ENCODE results near the gene UGT2A3.
"Not testable (repeated sequence)": the region's sequence is repeated elsewhere in the genome, so short reads cannot be mapped to it uniquely, and the experiment has no call there.

UGT2A3 gene

GRCh38 chr4:68951078-68951805 is at the start of gene UGT2A3:
UGT2A3 (minus strand) TSS chr4:68951804; CDS start chr4:68951760, 44 bp downstream.
- DNase-seq = no peak

DNA sequence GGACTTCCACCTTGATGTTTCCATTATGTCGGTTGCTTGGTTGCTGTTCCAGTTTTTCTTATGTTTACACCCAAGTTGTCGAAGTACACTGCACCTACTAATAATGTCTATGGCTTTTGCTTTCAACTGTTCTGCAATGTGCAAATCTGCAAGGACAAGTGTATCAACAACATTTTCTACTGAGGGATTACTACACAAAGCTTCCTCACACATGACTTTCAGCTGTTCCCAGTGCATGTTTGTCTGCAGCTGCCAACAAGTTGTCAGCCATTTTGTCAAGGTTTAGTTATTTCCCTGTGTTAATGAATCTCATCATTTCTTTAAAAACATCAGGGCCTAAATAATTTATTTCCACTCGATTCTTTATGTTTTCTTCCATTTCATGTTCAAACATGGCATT is 45.4 kb upstream of the UGT2A3 start:
- DNase-seq = no peak

DNA sequence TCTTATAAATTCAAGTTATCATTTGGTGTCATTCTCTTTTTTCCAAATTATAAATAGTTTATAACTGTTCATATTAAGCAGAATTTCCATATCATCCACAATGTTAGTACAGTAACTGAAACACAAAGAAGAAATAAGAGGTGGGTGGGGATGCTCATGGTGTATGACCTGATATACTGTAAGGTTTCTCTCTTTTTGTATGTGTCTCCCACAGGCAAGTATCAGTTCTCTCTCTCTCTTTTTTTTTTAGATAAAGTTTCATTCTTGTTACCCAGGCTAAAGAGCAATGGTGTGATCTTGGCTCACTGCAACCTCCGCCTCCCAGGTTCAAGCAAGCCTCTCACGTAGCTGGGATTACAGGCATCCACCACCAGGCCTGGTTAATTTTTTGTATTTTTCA is 43.7 kb upstream of the UGT2A3 start:
- DNase-seq = no peak

DNA sequence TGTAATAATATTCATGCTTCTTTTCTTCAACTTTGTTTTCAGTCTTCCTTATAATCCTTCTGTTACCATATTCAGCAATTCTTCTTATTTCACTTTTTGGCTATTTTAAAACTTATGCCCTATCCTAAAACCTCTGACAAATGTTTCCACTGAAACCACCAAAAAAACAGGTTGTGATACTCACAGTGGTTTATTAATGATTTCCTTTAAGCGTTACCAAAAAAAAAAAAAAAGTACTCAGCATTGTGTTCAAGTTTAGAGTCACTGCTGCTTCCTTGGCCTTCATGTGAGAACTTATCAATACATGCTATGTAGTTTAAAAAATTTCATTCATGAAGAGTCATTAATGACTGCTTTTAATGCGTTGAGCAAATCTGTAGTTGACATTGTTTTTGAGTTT is 35.4 kb upstream of the UGT2A3 start:
- DNase-seq = no peak

- DNase-seq = no peak
Measured at GRCh38 chr4:68985442-68985841, 33.8 kb upstream of the UGT2A3 start.

- no peak for DNase-seq
Measured at GRCh38 chr4:68984947-68985346, 33.3 kb upstream of the UGT2A3 start.

GRCh38 chr4:68963374-68963773 is 11.8 kb upstream of the UGT2A3 start:
- DNase-seq = no peak

- no peak for DNase-seq
Measured at GRCh38 chr4:68962868-68963267, 11.3 kb upstream of the UGT2A3 start.

- no peak for DNase-seq
Measured at GRCh38 chr4:68960294-68961163, 8.9 kb upstream of the UGT2A3 start.

GRCh38 chr4:68959085-68959484 is 7.5 kb upstream of the UGT2A3 start:
- not testable (repeated sequence) for DNase-seq

DNA sequence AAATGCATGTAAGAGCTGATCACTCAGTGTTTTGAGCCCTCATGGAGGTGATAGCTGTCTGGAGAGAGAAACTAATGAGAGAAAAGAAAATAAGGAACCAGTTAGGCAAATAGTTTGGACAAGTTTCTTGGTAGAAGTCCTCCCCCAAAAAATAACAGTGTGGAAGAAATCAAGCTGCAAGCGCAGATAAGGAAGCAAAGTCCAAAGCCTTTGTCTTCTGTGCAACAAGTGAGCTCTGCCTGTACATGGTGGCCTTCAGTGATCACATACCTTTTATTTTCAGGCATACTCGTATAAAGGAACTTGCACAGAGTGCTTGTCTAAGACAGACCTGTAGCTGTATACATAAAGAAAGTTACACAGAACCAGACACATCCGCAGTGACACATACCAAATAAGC is 2.5 kb upstream of the UGT2A3 start:
- no peak for DNase-seq

DNA sequence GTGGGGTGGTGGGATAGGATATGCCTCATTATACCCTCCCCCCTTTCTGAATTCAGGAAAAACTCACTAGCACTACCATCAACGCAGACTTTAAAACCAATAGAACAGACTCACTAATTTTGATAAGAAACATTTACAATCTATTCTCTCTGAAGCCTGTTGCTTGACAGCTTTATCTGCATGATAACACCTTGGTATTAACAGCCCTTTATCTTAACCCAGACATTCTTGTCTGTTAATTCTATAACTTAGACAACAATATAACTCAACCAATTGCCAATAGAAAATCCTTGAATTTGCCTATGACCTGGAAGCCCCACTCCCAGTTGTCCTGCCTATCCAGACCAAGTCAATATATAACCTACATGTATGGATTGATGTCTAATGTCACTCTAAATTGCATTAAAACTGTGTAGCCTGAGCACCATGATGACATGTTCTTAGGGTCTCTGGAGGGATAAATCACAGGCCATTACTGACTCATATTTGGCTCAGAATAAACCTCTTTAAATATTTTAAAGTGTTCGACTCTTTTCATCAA is 1.5 kb upstream of the UGT2A3 start:
- no peak for DNase-seq

DNA sequence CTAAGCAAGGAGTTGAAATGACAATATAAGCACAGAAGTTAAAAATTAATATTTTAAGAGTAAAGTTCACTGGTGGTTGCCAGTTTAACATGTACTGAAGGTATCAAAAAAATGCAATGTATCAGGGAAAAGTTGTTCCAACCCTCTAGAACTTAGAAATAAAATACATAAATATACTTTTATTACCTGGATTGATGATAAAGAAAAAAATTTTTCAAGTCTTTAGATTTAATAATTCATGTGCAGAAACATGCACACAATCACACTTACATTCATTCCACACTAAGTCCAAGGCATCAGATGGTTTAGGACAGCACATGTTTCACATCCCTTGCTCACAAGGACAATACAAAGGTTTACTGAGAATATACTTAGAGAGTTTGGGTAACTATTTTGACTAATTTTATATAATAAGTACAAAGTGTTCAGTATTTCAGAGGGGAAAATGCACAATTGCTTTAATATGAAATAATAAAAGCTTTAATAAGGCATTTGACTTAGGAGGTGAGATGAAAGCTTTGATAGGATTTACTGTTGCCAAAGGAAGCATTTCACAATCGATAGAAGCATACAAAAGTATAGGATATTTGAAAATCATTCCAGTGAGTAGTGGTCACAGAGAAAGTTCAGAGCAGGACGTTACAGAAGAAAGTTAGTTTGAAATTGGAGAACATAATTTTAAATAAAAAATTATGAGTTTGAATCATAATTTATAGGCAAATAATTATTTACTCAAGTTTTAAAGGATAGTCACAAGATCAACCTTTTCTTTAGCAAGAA is 392 bp upstream of the UGT2A3 start:
- DNase-seq = no peak

DNA sequence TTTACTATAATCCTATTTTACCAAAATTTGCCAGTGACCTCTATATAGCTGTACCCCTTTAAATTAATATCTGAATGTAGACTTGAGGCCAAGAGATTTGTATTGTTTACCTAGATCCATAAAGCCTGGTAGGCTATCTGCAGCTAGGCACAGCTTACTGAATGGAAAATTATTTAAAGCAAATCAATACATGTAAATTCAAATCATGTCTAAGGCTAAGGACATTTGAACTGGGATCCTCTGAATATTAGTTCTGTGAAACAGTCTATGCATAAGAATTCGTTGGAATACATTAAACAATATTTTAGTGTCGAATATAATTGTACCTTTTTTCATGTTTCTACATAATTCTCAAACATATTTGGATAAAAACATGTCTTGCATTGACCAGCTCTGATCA is 1.6 kb downstream of the UGT2A3 start:
- DNase-seq = no peak

- DNase-seq = no peak
Measured at GRCh38 chr4:68948985-68949384, 2.6 kb downstream of the UGT2A3 start.

DNA sequence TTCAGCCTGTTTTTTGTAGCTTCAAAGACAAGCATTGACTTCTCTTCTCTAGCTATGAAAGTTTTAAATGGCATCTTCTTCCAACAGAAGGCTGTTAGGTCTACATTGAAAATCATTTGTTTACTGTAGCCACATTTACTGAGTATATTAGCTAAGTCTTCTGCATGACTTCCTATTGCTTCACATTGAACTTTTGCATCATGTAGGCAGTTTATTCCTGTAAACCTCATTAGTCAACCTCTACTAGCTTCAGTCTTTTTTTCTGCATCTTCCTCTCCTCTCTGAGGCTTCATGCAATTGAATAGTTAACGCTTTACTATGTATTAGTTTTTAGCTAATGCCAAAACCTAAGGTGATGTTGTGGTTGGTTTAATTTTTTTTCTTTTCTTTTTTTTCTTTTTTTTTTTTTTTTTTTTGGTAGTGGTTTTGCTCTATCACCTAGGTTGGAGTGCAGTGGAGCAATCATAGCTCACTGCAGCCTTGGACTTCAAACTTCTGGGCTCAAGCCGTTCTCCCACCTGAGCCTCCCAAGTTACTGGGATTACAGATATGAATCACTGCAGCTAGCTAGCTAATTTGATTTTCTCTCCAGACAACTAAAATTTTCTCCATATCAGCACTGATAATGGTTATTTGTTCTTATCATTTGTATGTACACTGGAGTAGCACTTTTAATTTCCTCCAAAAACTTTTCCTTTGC is 3.4 kb downstream of the UGT2A3 start:
- no peak for DNase-seq

- DNase-seq = no peak
Measured at GRCh38 chr4:68929076-68929737, 22.4 kb downstream of the UGT2A3 start.

DNA sequence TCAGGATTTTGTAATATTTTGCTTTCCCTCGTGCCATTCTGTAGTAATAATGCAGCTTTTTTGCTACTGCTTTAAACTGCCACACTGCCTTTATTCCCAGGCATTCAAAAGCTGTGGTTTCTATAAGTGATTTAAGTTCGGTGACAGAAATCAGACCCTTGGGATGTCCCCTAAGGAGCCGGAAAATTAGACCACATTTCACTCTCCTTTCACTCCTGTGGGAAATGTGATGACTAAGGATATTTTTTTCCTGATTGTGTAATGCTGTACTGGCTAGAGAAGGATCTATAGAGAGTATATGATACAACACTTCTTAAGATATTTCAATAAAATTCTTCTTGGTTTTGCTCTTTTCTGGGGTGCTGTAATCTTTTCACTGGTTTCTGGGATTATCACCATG is 24.4 kb downstream of the UGT2A3 start:
- DNase-seq = no peak

DNA sequence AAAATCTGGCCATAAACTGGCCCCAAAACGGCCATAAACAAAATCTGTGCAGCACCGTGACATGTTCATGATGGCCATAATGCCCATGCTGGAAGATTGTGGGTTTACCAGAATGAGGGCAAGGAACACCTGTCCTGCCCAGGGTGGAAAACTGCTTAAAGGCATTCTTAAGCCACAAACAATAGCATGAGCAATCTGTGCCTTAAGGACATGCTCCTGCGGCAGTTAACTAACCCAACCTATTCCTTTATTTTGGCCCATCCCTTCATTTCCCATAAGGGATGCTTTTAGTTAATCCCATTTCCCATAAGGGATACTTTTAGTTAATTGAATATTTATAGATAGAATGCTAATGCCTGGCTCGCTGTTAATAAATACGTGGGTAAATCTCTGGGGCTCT is 29.4 kb downstream of the UGT2A3 start:
- DNase-seq = not testable (repeated sequence)

- no peak for DNase-seq
Measured at GRCh38 chr4:68921051-68921450, 30.6 kb downstream of the UGT2A3 start.

GRCh38 chr4:68917016-68917415 is 34.6 kb downstream of the UGT2A3 start:
- no peak for DNase-seq

- no peak for DNase-seq
Measured at GRCh38 chr4:68912807-68913206, 38.8 kb downstream of the UGT2A3 start.

Measured in EL (cell line).